ENCODE measurements around the gene ATP5MC2.

DNA sequence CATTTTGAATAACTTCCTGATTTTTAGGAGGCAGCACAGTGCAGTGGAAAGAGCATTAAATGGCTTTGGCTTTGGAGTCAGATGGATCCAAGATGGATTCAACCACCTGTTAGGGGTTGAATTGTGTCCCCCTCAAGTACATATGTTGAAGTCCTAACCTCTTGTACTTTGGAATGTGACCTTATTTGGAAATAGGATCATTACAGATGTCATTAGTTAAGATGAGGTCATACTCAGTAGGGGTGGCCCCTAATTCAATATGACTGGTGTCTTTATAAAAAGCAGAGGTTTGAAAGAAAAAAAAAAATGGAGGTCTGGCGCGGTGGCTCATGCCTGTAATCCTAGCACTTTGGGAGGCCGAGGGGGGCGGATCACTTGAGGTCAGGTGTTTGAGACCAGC, 18.8 kb downstream of the ATP5MC2 start:
- TF ChIP-seq, protein P1, sequence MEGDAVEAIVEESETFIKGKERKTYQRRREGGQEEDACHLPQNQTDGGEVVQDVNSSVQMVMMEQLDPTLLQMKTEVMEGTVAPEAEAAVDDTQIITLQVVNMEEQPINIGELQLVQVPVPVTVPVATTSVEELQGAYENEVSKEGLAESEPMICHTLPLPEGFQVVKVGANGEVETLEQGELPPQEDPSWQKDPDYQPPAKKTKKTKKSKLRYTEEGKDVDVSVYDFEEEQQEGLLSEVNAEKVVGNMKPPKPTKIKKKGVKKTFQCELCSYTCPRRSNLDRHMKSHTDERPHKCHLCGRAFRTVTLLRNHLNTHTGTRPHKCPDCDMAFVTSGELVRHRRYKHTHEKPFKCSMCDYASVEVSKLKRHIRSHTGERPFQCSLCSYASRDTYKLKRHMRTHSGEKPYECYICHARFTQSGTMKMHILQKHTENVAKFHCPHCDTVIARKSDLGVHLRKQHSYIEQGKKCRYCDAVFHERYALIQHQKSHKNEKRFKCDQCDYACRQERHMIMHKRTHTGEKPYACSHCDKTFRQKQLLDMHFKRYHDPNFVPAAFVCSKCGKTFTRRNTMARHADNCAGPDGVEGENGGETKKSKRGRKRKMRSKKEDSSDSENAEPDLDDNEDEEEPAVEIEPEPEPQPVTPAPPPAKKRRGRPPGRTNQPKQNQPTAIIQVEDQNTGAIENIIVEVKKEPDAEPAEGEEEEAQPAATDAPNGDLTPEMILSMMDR (IDR thresholded peaks at IDR 0.05; ENCODE audit: insufficient read depth, low read length, poor library complexity, severe bottlenecking) = no peak
- no peak for TF ChIP-seq EZH2phosphoT487 (conservative IDR thresholded peaks at IDR 0.05; ENCODE audit: low read length)

Measured in SU-DHL-6 (cell line).